ENCODE data around the gene CELF5.
"Not testable (repeated sequence)": the region's sequence is repeated elsewhere in the genome, so short reads cannot be mapped to it uniquely, and the experiment has no call there.

Gene CELF5

DNA sequence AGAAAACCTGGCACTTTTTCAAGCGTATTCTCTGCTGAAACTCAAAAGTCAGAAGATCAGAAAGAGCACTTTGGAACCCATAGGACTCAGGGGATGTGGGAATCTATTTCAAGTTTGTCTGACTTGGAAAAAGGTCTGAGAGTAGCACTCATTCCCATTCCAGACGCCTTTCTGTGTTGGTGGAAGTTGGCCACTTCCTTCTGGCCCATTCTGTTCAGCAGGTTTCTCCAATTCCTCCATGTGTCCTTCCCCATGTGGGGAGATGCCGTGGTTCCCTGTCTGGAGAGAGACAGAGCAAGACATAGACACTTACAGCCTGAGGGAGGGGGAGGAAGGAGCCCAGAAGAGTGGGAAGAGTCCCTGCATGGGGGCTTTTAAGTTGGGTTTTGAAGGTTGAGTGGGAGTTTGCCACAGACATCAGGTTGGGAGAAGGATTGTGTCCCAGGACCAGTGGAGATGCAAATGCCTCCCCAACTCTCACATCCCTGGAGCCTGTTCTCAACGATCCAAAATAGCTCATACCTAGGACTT, 48.0 kb downstream of the CELF5 start:
- DNase-seq: no peak

- DNase-seq: no peak
Observed at GRCh38 chr19:3272952-3273351, 48.5 kb downstream of the CELF5 start.

DNA sequence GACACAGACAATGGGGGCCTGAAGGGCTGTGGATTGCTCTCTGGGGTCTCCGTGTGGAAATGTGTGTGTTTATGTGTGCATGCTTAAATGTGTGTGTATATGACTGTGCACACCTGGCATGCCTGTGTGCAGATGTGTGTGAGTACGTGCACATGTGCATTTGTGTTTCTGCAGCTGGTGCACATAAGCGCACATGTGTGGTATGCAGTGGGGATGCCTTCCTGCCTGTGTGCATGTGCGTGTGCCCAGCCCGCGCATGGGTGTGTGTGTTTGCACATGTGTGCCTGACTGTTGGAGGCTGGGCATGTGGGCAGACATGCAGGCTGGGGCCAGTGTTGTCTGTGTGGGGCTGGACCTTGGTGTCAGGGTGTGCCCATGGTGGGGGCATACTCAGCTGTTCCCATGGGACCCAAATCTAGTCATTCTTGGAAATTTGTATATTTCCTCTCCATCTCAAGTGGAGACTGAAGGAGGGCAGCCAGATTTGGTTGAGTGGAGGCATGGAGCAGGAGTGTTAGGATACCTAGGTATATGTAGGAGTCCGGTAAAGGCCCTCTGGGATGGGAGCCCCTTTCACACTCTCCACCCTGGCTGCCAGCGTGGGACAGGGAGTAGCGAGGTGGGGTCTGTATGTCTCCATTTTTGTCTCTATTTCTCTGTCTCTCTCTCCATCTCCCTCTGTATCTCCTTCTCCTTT, 49.9 kb downstream of the CELF5 start:
- peak in 4 of 56 donors; percentile 7 to 21 (median 14) for DNase-seq

DNA sequence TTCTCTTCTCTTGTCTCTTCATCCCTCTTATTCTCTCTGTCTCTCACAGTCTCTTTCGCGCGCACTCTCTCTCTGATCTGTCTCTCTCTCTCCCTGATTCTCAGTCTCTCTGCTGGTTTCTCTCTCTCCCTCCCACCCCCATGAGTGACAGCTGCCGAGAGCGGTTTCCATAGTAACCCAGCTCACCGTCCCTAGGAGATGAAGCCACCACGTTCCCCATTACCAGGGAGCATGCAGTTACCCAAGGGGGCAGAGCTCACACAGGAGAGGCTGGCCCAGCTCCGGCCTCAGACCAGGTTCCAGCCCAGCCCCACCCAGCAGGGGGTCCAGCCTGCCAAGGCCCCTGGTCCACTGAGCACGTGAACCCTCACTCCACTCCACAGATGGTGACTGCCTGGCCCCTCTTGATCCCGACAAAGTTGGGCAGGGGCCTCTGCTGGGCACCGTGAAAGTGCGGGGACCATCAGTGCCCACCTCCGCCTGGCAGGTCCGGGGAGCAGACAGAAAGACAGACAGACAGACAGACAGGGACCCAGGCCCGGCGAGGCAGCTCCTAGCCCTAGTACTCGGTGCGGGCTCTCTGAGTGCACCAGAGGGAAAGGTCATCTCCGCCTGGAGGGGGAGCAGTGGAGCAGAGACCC, 50.6 kb downstream of the CELF5 start:
- DNase-seq: peak in 28 of 56 donors; percentile 3 to 73 (median 22)

DNA sequence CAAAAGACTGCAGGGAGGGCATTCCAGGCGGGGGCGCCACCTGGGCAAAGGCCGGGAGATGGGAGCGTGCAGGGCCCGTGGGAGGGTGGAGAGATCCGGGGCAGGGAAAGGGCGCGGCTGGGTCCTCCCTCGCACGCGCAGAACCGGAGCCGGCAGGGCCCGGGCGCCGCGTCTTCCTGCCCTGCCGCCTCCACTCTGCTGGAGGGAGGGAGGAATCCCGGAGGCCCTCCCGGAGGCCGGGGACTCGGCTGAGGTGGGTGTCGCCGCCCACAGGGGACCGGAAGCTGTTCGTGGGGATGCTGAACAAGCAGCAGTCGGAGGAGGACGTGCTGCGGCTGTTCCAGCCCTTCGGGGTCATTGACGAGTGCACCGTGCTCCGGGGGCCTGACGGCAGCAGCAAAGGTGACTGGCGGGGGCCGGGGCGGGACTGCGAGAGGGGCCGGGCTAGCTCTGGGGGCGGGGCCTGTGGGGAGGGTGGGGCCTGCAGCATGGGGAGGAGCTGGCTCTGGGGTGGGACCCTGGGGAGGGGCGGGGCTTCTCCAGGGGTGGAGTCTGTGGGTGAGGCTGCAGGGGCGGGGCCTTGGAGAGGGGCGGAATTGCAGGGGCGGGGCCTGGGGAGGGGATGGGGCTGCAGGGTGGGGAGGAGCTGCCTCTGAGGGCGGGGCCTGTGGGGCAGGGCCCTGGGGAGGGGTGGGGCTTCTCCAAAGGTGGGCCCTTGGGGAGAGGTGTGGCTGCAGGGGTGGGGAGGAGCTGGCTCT, 51.3 kb downstream of the CELF5 start:
- peak in 45 of 56 donors; percentile 6 to 94 (median 75) for DNase-seq

DNA sequence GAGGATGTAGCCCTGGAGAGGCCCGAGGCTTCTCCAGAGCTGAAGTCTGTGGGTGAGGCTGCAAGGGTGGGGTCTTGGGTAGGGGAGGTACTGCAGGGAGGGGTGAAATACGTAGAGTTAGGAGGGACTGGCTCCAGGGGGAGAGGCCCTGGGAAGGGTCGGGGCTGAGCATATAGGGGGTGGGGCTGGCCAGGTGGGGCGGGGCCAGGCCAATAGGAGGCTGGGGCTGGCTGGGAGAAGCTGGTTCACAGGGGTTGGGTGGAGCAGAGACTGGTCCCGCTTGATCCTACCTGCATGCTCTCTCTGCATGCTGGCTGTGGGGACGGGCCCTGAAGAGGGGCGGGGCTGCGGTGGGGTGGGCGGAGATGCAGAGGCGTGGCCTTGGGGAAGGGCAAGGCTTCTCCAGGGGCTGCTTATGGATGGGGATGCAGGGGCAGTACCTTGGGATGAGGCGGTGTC, 51.9 kb downstream of the CELF5 start:
- peak in 14 of 56 donors; percentile 12 to 68 (median 50) for DNase-seq

DNA sequence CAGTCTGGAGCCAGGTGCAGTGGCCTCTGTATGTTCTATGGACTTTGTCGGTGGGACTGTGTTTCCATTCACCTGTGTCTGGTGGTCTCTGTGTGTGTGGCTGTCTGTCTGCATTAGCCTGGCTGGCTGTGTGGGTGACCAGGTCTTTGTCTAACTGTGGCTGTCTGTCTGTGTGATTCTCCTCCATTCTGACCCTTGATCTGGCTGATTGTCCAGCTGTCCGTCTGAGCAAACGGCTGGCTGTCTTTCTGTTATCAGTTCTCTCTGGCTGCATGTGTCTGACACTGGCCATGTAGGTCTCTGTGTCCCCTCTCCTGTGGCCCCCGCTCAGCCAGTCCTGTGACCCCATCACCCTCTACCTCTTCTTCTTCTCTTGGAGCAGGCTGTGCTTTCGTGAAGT, 53.2 kb downstream of the CELF5 start:
- no peak for DNase-seq

DNA sequence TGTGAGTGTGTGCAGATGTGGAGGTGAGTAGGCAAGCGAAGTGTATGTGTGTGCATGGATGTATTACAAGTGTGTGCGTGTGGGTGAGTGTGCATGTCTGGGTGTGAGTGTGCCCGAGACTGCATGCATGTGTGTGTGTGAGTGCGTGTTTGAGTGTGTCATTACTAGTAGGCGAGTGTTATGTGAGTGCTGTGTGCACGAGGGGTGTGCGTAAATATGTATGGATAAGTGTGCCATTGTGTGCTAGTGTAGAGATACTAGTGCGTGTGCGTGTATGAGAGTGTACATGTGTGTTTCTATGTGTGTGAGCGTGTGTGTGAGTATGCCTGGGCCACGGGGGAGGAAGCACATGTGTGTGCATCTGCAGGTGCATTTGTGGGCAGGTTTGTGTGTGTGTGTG, 53.8 kb downstream of the CELF5 start:
- DNase-seq: no peak

DNA sequence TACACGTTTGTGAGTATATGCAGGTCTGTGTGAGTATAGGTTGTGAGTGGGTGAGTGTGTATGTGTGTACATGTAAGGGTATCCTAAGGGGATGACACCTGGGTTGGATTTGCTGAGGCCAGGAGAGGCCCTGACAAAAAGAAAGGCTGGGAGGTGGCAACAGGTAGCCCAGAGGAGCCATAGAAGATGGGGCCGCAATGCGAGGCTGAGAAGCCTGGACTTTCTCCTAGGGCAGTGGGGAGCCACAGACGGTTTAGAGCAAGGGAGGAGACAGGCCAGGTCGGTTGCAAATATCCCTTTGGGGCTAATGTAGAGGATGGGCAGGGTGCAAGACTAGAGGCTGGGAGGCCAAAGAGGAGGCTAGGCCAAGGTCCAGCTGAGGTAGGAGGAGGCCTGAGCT, 54.3 kb downstream of the CELF5 start:
- DNase-seq: no peak

- DNase-seq: peak in 7 of 56 donors; percentile 8 to 45 (median 28)
Observed at GRCh38 chr19:3279306-3279705, 54.8 kb downstream of the CELF5 start.

- DNase-seq: no peak
Observed at GRCh38 chr19:3281026-3281425, 56.6 kb downstream of the CELF5 start.

DNA sequence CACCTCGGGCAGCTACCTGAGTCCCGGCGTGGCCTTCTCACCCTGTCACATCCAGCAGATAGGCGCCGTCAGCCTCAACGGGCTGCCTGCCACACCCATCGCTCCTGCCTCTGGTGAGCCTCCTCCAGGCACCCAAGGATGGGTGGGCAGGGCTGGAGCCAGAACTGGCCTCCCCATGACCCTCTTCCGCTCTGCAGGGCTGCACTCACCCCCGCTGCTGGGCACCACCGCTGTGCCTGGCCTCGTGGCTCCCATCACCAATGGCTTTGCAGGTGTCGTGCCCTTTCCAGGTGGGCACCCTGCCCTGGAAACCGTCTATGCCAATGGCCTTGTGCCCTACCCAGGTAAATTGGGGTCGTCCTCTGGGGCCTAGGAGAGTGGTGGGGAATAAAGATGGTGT, 57.7 kb downstream of the CELF5 start:
- no peak for DNase-seq

GRCh38 chr19:3282564-3282963, 58.1 kb downstream of the CELF5 start:
- no peak for DNase-seq

DNA sequence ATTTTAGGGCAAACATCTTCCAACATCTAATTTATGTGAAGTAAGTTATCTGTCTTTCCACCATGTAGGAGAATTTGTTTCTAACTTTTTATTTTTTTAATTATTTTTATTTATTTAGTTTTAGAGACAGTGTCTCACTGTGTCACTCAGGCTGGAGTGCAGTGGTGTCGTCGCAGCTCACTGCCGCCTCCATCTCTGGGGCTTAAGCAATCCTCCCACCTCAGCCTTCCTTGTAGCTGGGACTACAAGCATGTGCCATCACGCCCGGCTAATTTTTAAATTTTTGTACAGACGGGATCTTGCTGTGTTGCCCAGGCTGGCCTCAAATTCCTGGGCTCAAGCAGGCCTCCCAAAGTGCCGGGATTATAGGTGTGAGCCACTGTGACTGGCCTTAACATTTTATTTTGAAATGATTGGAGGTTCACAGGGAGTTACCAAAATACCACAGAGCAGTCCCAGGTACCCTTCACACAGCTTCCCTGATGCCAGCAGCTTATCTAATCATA, 58.8 kb downstream of the CELF5 start:
- peak in 1 of 56 donors; percentile 23 for DNase-seq

- no peak for DNase-seq
Observed at GRCh38 chr19:3283886-3284657, 59.6 kb downstream of the CELF5 start.

DNA sequence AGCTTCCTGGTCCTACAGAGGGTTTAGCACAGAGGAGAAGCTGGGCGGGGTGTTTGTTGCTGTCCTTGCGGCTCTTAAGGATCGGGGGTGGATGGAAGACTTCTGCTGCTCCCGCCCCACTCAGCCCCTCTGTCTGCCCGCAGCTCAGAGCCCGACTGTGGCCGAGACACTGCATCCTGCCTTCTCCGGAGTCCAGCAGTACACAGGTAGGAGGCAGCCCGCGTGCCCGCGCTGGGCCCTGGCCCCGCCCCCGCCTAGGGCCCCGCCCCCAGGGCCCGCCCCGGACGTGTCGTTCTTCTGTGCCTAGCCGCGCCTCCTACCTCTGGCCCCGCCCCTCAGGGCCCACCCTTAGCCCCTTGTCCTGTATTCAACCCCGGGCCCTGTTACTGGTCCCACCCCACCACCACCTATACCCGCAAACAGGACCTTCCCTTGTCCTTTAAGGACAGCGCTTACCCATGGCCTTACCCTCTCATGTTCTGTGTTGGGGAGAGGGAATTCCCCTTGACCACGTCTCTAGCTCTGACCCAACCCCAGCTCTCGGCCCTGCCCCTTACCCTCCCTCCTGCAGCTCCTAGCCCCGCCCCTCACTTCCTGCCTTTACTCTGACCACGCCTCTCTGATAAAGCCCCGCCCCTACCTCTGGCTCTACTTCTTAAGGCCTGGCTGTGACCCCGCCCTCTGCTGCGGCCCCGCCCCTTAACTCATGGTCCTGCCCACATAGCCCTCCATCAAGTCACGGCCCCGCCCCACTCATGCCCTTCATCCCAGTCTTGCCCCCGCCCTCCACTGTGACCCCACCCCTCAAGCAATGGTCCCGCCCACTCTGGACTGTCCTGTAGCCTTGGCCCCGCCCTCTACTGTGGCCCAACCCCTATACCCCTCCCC, 60.5 kb downstream of the CELF5 start:
- peak in 13 of 56 donors; percentile 6 to 85 (median 24) for DNase-seq

- DNase-seq: peak in 2 of 56 donors; percentile 70 to 85
Observed at GRCh38 chr19:3285647-3286176, 61.3 kb downstream of the CELF5 start.

DNA sequence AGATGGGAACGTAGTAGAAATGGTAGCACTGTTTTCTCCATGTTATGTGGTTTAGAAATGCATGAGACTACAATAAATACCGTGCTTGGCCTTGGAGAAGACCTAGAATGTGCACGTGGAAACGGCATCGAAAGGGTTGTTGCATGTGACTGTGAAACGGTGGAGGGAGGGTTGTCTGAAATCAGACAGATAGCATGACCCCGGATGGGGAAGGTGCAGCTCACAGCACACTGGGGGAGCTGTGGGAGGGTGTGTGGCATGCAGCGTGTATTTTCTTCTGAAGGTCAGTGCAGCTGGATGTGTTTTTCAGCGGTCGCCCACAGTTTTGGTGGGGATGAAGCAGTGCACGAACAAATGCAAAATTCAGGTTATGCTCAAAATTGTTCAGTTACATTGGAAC, 63.4 kb downstream of the CELF5 start:
- no peak for DNase-seq

DNA sequence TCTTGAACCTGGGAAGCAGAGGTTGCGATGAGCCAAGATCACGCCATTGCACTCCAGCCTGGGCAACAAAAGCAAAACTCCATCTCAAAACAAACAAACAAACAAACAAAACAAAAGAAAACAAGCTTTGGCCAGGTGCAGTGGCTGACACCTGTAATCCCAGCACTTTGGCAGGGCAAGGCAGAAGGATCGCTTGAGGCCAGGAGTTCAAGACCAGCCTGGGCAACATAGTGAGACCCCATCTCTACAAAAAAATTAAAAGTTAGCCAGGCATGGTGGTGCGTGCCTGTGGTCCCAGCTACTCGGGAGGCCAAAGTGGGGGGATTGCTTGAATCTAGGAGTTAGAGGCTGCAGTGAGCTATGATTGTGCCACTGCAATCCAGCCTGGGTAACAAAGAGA, 64.0 kb downstream of the CELF5 start:
- DNase-seq: not testable (repeated sequence)
